ENCODE measurements around the gene CDK6.

- TF ChIP-seq CTCF (IDR thresholded peaks at IDR 0.05), result no peak
- TF ChIP-seq POLR2A (IDR thresholded peaks at IDR 0.05), result no peak
Measured at GRCh38 chr7:92783260-92784201, 52.8 kb downstream of the CDK6 start.

Data from thyroid gland (tissue), 4 donors.